H1 (cell line): ENCODE measurements around the gene GTF2A1L. TPM values are rescaled to one million over a fixed set of nuclear protein-coding genes. Genes with fewer than 3 reads are reported as not detected.

ENCODE experiments used
- CTCF ChIA-PET: fragments of 300-600 bp; sonication (Branson Sonifier 250); formaldehyde crosslinking; loops from one replicate; lab custom pipeline; 2021; ENCODE audit not compliant: partially characterized antibody; lab: Charles Lee
- POLR2A ChIA-PET: fragments of 300-600 bp; sonication (Branson Sonifier 250); formaldehyde crosslinking; loops from one replicate; lab custom pipeline; 2021; ENCODE audit warnings: inconsistent platforms; ENCODE audit not compliant: partially characterized antibody; lab: Charles Lee
- DNase-seq, 2 experiments: peaks; one replicate each; pipeline versions ENCODE4 v3.0.0 to v3.0.0-alpha.2; 2010 to 2022; ENCODE audit warnings: low spot score in 2 of 2, low read depth in 1 of 2, mixed read lengths in 1 of 2
- FAIRE-seq: peaks from 2 replicates; lab custom pipeline; 2011; peaks lifted over from hg19 to GRCh38; lab: Jason Lieb, UNC
- H2AFZ ChIP-seq: 2 replicates; pipeline ENCODE4 v1.8.1; 2012; ENCODE audit warnings: low read length, inconsistent platforms
- H2AK5ac ChIP-seq: 2 replicates; pipeline ENCODE4 v1.6.1; 2013; ENCODE audit warnings: low read depth, low read length
- H2BK120ac ChIP-seq: replicated peaks from 2 replicates; pipeline ENCODE3; 2013; ENCODE audit warnings: low read depth, low read length, inconsistent platforms
- H2BK12ac ChIP-seq: 2 replicates; pipeline ENCODE4 v1.6.1; 2013; ENCODE audit warnings: low read depth, low read length
- H2BK15ac ChIP-seq: 2 replicates; pipeline ENCODE4 v1.6.1; 2013; ENCODE audit warnings: low read length
- H2BK20ac ChIP-seq: 2 replicates; pipeline ENCODE4 v1.6.1; 2013; ENCODE audit warnings: low read length
- H2BK5ac ChIP-seq: 2 replicates; pipeline ENCODE4 v1.6.1; 2013; ENCODE audit warnings: low read depth, low read length
- H3K14ac ChIP-seq: 2 replicates; pipeline ENCODE4 v1.6.1; 2013; ENCODE audit warnings: inconsistent platforms; ENCODE audit not compliant: insufficient read length
- H3K18ac ChIP-seq: 2 replicates; pipeline ENCODE4 v1.6.1; 2013; ENCODE audit warnings: low read length; ENCODE audit errors: extremely low read depth
- H3K23ac ChIP-seq: 2 replicates; pipeline ENCODE4 v1.6.1; 2013; ENCODE audit warnings: inconsistent platforms; ENCODE audit not compliant: insufficient read length
- H3K23me2 ChIP-seq: 2 replicates; pipeline ENCODE4 v1.6.1; 2013; ENCODE audit warnings: low read depth, low read length
- H3K27ac ChIP-seq: 2 replicates; pipeline ENCODE4 v1.6.1; 2011; ENCODE audit warnings: low read depth, low read length, inconsistent platforms
- H3K27me3 ChIP-seq, 4 experiments: replicated peaks in 1 of 4; 1 replicate in 1 of 4; 2 replicates in 3 of 4; pipeline versions ENCODE4 v1.6.1 to v1.8.1; 2011 to 2013; ENCODE audit warnings: low read length in 3 of 4, mild to moderate bottlenecking in 3 of 4, inconsistent platforms in 2 of 4, mixed read lengths in 2 of 4, moderate library complexity in 1 of 4; ENCODE audit not compliant: control insufficient read depth in 3 of 4, insufficient read depth in 3 of 4; ENCODE audit errors: extremely low read depth in 1 of 4
- H3K36me3 ChIP-seq, 4 experiments: 2 replicates each; pipeline versions ENCODE4 v1.6.1 to v1.8.1; 2011 to 2013; ENCODE audit warnings: mild to moderate bottlenecking in 4 of 4, low read length in 3 of 4, moderate library complexity in 2 of 4, control low read depth in 1 of 4, inconsistent platforms in 1 of 4; ENCODE audit not compliant: insufficient read depth in 4 of 4, control insufficient read depth in 2 of 4
- H3K4ac ChIP-seq: replicated peaks from 2 replicates; pipeline ENCODE3; 2013; ENCODE audit warnings: low read length, low read depth, mixed read lengths, inconsistent platforms; ENCODE audit not compliant: insufficient read length
- H3K4me1 ChIP-seq, 4 experiments: replicated peaks in 1 of 4; 1 replicate in 1 of 4; 2 replicates in 3 of 4; pipeline versions ENCODE4 v1.6.1 to v1.8.1; 2011 to 2013; ENCODE audit warnings: low read length in 3 of 4, inconsistent platforms in 2 of 4, mixed read lengths in 1 of 4; ENCODE audit not compliant: insufficient read depth in 4 of 4, control insufficient read depth in 3 of 4
- H3K4me2 ChIP-seq, 2 experiments: 2 replicates each; pipeline versions ENCODE4 v1.6.1 to v1.8.1; 2011 to 2013; ENCODE audit warnings: low read depth in 2 of 2, low read length in 2 of 2, control low read depth in 1 of 2, inconsistent platforms in 1 of 2, mild to moderate bottlenecking in 1 of 2; ENCODE audit not compliant: insufficient read depth in 1 of 2
- H3K4me3 ChIP-seq, 4 experiments: fragments of 200-600, 300-600 bp in 1 of 4; sonication (generic), shearing (Covaris generic), sonication (Bioruptor Twin) in 1 of 4; 2 replicates each; pipeline versions ENCODE4 v1.5.1 to v1.8.1; 2011 to 2016; ENCODE audit warnings: low read length in 4 of 4, low read depth in 3 of 4, control low read depth in 2 of 4, inconsistent platforms in 2 of 4, mild to moderate bottlenecking in 2 of 4, mixed read lengths in 1 of 4, moderate library complexity in 1 of 4; ENCODE audit not compliant: insufficient read depth in 2 of 4; ENCODE audit errors: extremely low read depth in 1 of 4
- H3K56ac ChIP-seq: replicated peaks from 2 replicates; pipeline ENCODE3; 2013; ENCODE audit warnings: low read depth, mild to moderate bottlenecking, mixed read lengths, low read length, inconsistent platforms; ENCODE audit not compliant: insufficient read length
- H3K79me1 ChIP-seq: 2 replicates; pipeline ENCODE4 v1.6.1; 2013; ENCODE audit warnings: low read depth, low read length, control low read depth
- H3K79me2 ChIP-seq, 2 experiments: 2 replicates each; pipeline versions ENCODE4 v1.6.1 to v1.8.1; 2012 to 2013; ENCODE audit warnings: low read length in 2 of 2, mild to moderate bottlenecking in 2 of 2, inconsistent platforms in 1 of 2; ENCODE audit not compliant: insufficient read depth in 2 of 2, control insufficient read depth in 1 of 2
- H3K9ac ChIP-seq, 4 experiments: replicated peaks in 1 of 4; 1 replicate in 1 of 4; 2 replicates in 3 of 4; pipeline versions ENCODE4 v1.6.1 to v1.8.1; 2011 to 2013; ENCODE audit warnings: low read depth in 3 of 4, low read length in 3 of 4, control low read depth in 2 of 4, mild to moderate bottlenecking in 2 of 4, moderate library complexity in 2 of 4, inconsistent platforms in 1 of 4; ENCODE audit errors: extremely low read depth in 1 of 4
- H3K9me3 ChIP-seq, 2 experiments: 2 replicates each; pipeline versions ENCODE4 v1.6.1 to v1.8.1; 2012 to 2013; ENCODE audit warnings: mild to moderate bottlenecking in 2 of 2, moderate library complexity in 2 of 2, control low read depth in 1 of 2, inconsistent platforms in 1 of 2, low read depth in 1 of 2, low read length in 1 of 2, mixed read lengths in 1 of 2; ENCODE audit not compliant: insufficient read depth in 2 of 2
- H4K20me1 ChIP-seq, 2 experiments: replicated peaks in 1 of 2; 2 replicates each; pipeline versions ENCODE3 to v1.8.1; 2011 to 2013; ENCODE audit warnings: inconsistent platforms in 2 of 2, low read length in 2 of 2, mild to moderate bottlenecking in 1 of 2; ENCODE audit not compliant: insufficient read depth in 2 of 2, control insufficient read depth in 1 of 2
- H4K5ac ChIP-seq: 2 replicates; pipeline ENCODE4 v1.6.1; 2013; ENCODE audit warnings: low read length, low read depth, mixed read lengths, inconsistent platforms; ENCODE audit not compliant: insufficient read length
- H4K8ac ChIP-seq: 2 replicates; pipeline ENCODE4 v1.8.0; 2013; ENCODE audit warnings: mild to moderate bottlenecking, moderate library complexity, low read length, inconsistent platforms; ENCODE audit not compliant: insufficient read depth; ENCODE audit errors: extremely low read depth
- H4K91ac ChIP-seq: replicated peaks from 2 replicates; pipeline ENCODE3; 2013; ENCODE audit warnings: low read length, mixed read lengths, inconsistent platforms; ENCODE audit not compliant: insufficient read length
- CBX5 ChIP-seq: fragments of 300-800, 300-1000 bp; sonication (generic); IDR thresholded peaks from 2 replicates; pipeline ENCODE4 v1.7.1; 2016; ENCODE audit warnings: antibody characterized with exemption, low read length, low read depth
- WGBS, 2 experiments: shearing (Covaris generic) in 1 of 2; methylation state at CpG; one replicate each; pipeline versions ENCODE4 v1.1.6 to v1.1.7; 2013 to 2015; ENCODE audit warnings: low lambda C conversion rate in 2 of 2, mixed read lengths in 2 of 2, inconsistent platforms in 1 of 2, low coverage in 1 of 2, missing lambda C conversion rate in 1 of 2; ENCODE audit not compliant: insufficient replicate concordance in 2 of 2, insufficient coverage in 1 of 2, insufficient read length in 1 of 2; ENCODE audit errors: extremely low coverage in 1 of 2, missing lambda C conversion rate in 1 of 2; 5-methylcytosine and 5-hydroxymethylcytosine counted together
- long read RNA-seq, 2 experiments: library from RNA in 1 of 2; library from capped mRNA in 1 of 2; stranded (forward); transcript quantifications; one replicate each; pipeline ENCODE4 v2.0.0, GENCODE V29; 2021; ENCODE audit warnings: inconsistent platforms in 1 of 2
- polyA minus RNA-seq, 3 experiments: library from RNA; depleted of rRNA, polyadenylated mRNA; stranded (reverse); fragments of >200 nt; gene quantifications; 1 replicate in 2 of 3; 2 replicates in 1 of 3; pipeline ENCODE4 v1.2.3, GENCODE V29; 2011
- polyA plus RNA-seq, 7 experiments: library from polyadenylated mRNA; depleted of rRNA in 3 of 7; stranded (reverse) in 5 of 7; unstranded in 2 of 7; fragments of >200 nt in 5 of 7; fragments of 200-250 nt in 2 of 7; gene quantifications; 1 replicate in 5 of 7; 2 replicates in 1 of 7; 4 replicates in 1 of 7; pipeline versions ENCODE4 v1.2.1 to v1.2.3, GENCODE V29; 2011 to 2013; ENCODE audit warnings: missing spikeins in 2 of 7, mixed read lengths in 2 of 7
- total RNA-seq: library from RNA; stranded (reverse); fragmentation: NEBNext Ultra II Directional; extraction: Animal tissue kit (Norgen Biotek cat#: 25700); gene quantifications from 2 replicates; pipeline ENCODE4 v1.2.1, GENCODE V29; 2021

GTF2A1L gene
- total RNA-seq: not detected in 2 replicates
- 0.18 and 0.20 TPM in 2 replicates for polyA plus RNA-seq (2011; rRNA removed)
- polyA plus RNA-seq (2011; cell fraction: cytosol; rRNA removed): 0.94 TPM
- 0.37 TPM for polyA plus RNA-seq (2011; cell fraction: nucleus; rRNA removed)
- polyA plus RNA-seq (2012, experiment 1 of 2): 0.19 TPM in 1 of 4 replicates, not detected in the others
- polyA plus RNA-seq (2012, experiment 2 of 2): not detected
- 0.36 TPM for polyA plus RNA-seq (2013, experiment 1 of 2)
- 0.24 TPM for polyA plus RNA-seq (2013, experiment 2 of 2)
- polyA minus RNA-seq (2011; rRNA and poly(A)+ RNA removed): not detected in 2 replicates
- polyA minus RNA-seq (2011; cell fraction: cytosol; rRNA and poly(A)+ RNA removed): not detected
- polyA minus RNA-seq (2011; cell fraction: nucleus; rRNA and poly(A)+ RNA removed): 1.7 TPM
- long read RNA-seq, experiment 1: 0 reads
- long read RNA-seq, experiment 2: 0 reads

GRCh38 chr2:48617618-48618017 is at the start of gene GTF2A1L:
Gene GTF2A1L, plus strand, starts transcription at chr2:48617856. Its CDS starts 19 bp downstream, at chr2:48617875.
- POLR2A ChIA-PET: no interaction called here
- no peak within 1 kb of the TSS for H2BK5ac ChIP-seq
- no peak within 1 kb of the TSS for H2BK20ac ChIP-seq
- H3K56ac ChIP-seq: no peak within 1 kb of the TSS
- H3K9me3 ChIP-seq: peaks cover 0 to 11% of the 10 kb centered on the region in 2 experiments; a peak in 2 of 4 replicates
- H4K8ac ChIP-seq: no peak within 1 kb of the TSS
- H3K14ac ChIP-seq: no peak within 1 kb of the TSS
- H3K23me2 ChIP-seq: no peaks in the 10 kb centered on the region
- DNase-seq (no peak), FAIRE-seq (no peak)
- no peak within 1 kb of the TSS for H2AK5ac ChIP-seq
- H3K79me1 ChIP-seq: no peaks in the 10 kb centered on the region
- no peak within 1 kb of the TSS for H3K18ac ChIP-seq
- CTCF ChIA-PET: interaction anchor here (2.5 kb wide), 1 partner anchor 17 kb away, joined by 8 read pairs; no protein-coding TSS in a partner anchor
- H3K79me2 ChIP-seq: no peaks in the 10 kb centered on the region
- no peak within 1 kb of the TSS for H3K4me2 ChIP-seq
- no peak within 1 kb of the TSS for H4K91ac ChIP-seq
- no peak within 1 kb of the TSS for H3K27ac ChIP-seq
- no peak within 1 kb of the TSS for H3K9ac ChIP-seq
- no peak for TF ChIP-seq CBX5
- no peaks in the 10 kb centered on the region for H3K4me1 ChIP-seq
- 90% methylated on average over 23 of the region's 26 CpGs; no CpG with 5 or more reads in 1 of the 2 experiments for WGBS, 2 experiments
- H2AFZ ChIP-seq: no peak within 1 kb of the TSS
- H3K4me3 ChIP-seq: no peak within 1 kb of the TSS
- H3K4ac ChIP-seq: no peak within 1 kb of the TSS
- no peak within 1 kb of the TSS for H2BK12ac ChIP-seq
- H2BK15ac ChIP-seq: no peak within 1 kb of the TSS
- no peak within 1 kb of the TSS for H4K5ac ChIP-seq
- H4K20me1 ChIP-seq: no peaks in the 10 kb centered on the region
- H3K36me3 ChIP-seq: no peaks in the 10 kb centered on the region
- H3K23ac ChIP-seq: no peak within 1 kb of the TSS
- no peak within 1 kb of the TSS for H2BK120ac ChIP-seq
- no peaks in the 10 kb centered on the region for H3K27me3 ChIP-seq
